Hepatocyte (in vitro differentiated cells): ENCODE measurements around the gene MARCKSL1.

ENCODE experiments used
- EZH2 ChIP-seq: fragments of 200-600 bp; sonication (generic); IDR thresholded peaks from 2 replicates; pipeline ENCODE4 v1.6.1; 2016; ENCODE audit warnings: antibody characterized with exemption, mild to moderate bottlenecking, borderline replicate concordance
- EZH2phosphoT487 ChIP-seq: fragments of 200-600 bp; sonication (generic); IDR thresholded peaks from one replicate; pipeline ENCODE4 v1.6.1; 2018; ENCODE audit warnings: antibody characterized with exemption, mild to moderate bottlenecking, low read depth, moderate library complexity; ENCODE audit not compliant: unreplicated experiment, severe bottlenecking
- TF ChIP-seq, protein P1 (sequence below): fragments of 200-600 bp; sonication (generic); IDR thresholded peaks from 2 replicates; pipeline ENCODE4 v1.5.1; 2016; ENCODE audit warnings: antibody characterized with exemption, mild to moderate bottlenecking; ENCODE audit not compliant: poor library complexity

DNA sequence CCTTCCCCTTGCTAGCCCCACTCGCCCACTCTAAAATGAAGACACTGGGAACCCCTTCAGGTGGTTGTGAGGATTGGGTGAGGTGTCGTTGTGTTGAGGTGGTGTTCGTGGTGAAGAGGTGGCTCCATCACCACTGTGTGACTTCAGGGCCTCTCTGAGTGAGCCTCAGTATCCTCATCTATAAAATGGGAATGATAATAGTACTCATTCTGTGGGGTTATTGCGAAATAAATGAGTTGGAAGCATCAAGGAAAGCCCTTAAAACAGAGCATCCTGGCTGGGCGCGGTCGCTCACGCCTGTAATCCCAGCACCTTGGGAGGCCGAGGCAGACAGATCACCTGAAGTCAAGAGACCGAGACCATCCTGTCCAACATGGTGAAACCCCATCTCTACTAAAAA lies 6.7 kb upstream of the MARCKSL1 start:
- TF ChIP-seq, protein P1, sequence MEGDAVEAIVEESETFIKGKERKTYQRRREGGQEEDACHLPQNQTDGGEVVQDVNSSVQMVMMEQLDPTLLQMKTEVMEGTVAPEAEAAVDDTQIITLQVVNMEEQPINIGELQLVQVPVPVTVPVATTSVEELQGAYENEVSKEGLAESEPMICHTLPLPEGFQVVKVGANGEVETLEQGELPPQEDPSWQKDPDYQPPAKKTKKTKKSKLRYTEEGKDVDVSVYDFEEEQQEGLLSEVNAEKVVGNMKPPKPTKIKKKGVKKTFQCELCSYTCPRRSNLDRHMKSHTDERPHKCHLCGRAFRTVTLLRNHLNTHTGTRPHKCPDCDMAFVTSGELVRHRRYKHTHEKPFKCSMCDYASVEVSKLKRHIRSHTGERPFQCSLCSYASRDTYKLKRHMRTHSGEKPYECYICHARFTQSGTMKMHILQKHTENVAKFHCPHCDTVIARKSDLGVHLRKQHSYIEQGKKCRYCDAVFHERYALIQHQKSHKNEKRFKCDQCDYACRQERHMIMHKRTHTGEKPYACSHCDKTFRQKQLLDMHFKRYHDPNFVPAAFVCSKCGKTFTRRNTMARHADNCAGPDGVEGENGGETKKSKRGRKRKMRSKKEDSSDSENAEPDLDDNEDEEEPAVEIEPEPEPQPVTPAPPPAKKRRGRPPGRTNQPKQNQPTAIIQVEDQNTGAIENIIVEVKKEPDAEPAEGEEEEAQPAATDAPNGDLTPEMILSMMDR, result no peak
- no peak for TF ChIP-seq EZH2
- TF ChIP-seq EZH2phosphoT487, result no peak
